GM10847 (cell line): ENCODE measurements around the gene LGALS1.

Source experiments
- POLR2A ChIP-seq: IDR thresholded peaks from 2 replicates; pipeline ENCODE4 v1.6.1; 2011; ENCODE audit not compliant: insufficient read length; ENCODE audit errors: extremely low read depth

LGALS1 gene

DNA sequence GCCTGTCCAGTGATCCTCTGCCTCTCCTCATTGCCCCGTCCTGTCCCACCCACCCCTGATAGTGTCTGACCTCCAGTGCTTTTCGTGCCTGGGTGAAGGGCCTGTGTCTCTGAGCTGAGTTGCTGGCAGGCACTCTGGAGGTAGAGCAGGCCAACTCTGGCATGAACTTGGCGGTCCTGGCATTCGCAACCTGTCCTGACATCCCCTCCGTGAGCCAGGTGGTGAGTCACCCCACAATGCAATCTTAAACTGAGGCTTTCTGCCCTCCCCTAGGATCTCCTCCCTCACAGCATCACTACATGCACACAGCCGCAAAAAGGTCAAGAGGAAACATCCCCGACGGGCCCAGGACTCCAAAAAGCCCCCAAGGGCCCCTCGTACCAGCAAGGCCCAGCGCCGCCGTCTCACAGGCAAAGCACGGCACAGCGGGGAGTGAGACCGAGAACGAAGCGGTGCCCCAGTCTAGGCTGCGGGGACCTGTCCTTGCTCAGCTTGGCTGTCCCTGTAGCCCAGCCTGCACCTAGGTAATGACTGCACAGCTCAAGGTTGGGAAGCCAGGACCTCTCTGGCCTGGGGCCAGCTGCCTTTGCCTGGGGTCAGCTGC lies 15.6 kb downstream of the LGALS1 start:
- TF ChIP-seq POLR2A: no peak

GRCh38 chr22:37692627-37693285 lies 17.3 kb downstream of the LGALS1 start:
- TF ChIP-seq POLR2A: no peak

DNA sequence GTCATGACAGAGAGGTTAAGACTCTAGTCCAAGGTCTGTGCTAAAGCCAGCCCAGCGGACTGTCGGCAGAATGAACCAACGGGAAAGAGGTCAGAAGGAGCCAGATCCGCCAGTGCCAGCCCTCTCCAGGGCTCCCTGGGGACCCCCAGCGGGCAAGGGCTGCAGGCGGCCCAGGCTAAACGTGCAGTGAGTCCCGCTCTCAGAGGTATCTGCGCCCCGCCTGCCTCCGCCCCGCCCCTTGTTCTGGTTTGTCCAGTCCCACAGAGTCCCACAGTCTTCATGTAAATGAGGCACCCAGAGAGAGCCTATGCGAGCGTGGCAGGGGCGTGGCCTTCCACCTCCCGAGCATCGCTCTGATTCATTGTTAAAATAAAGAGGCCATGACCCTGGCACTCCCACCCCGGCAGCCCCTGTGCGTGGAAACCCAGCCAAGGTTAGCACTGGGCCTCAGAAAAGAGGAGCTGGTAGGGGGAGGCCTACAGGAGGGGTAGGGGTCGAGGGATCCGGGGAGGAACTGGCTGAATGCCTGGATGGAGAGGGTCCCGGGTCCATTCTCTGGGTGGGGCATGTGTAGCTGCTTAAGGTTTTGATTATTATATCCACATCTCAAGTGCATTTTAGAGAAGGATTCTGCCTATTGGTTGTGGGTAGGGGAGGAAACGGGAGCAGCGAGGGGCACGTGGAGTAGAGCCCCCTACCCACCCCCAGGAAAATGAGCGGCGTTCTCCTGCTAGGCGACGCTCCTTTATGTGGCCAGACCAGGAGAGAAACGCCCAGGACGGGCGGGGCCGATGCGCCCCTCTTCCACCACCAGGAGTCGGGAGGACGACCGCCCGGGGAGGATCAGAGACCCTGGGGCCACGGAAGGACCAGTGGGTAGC lies 21.5 kb downstream of the LGALS1 start, which contains the start of gene TRIOBP:
TRIOBP (plus strand) TSS at position 392 of the 881 bp plus-strand sequence. CDS start 4,318 bp downstream, outside the sequence.
- TF ChIP-seq POLR2A: no peak

DNA sequence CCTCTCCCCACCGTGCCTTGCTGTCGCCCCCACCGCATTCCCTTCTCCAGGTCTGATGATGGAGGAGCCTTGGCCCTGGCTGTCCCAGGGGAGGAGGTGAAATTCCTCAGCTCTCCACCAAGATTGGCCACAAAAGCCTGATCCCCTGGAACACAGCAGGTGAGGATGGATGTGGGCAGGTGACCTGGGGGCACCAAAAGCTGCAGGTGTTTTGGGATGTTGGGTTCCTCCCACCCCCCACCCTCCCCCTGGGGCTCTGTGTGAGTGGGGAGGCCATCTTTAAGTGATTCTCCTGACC lies 22.1 kb downstream of the LGALS1 start:
- no peak for TF ChIP-seq POLR2A

- no peak for TF ChIP-seq POLR2A
Observed at GRCh38 chr22:37701141-37701786, 25.8 kb downstream of the LGALS1 start.

DNA sequence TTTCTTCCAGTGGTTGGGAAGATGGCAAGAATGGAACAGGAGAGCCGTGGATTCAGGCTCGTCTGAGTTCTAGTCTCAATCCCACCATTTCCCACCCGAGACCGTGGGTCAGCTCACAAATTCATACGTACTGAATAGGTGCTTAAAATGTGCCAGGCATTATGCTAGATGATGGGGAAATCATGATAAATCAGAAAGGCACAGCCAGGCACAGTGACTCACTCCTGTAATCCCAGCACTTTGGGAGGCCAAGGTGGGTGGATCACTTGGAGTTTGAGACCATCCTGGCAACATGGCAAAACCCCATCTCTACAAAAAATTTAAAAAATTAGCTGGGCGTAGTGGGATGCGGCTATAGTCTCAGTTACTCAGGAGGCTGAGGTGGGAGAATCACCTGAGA lies 28.5 kb downstream of the LGALS1 start:
- TF ChIP-seq POLR2A: no peak

GRCh38 chr22:37704645-37705044 lies 29.2 kb downstream of the LGALS1 start:
- TF ChIP-seq POLR2A: no peak

GRCh38 chr22:37705205-37705604 lies 29.8 kb downstream of the LGALS1 start:
- TF ChIP-seq POLR2A: no peak

GRCh38 chr22:37708580-37709444 lies 33.4 kb downstream of the LGALS1 start:
- no peak for TF ChIP-seq POLR2A

GRCh38 chr22:37709445-37709765 lies 34.0 kb downstream of the LGALS1 start:
- TF ChIP-seq POLR2A: no peak

GRCh38 chr22:37710675-37711074 lies 35.2 kb downstream of the LGALS1 start:
- no peak for TF ChIP-seq POLR2A

GRCh38 chr22:37711490-37711889 lies 36.1 kb downstream of the LGALS1 start:
- TF ChIP-seq POLR2A: no peak

DNA sequence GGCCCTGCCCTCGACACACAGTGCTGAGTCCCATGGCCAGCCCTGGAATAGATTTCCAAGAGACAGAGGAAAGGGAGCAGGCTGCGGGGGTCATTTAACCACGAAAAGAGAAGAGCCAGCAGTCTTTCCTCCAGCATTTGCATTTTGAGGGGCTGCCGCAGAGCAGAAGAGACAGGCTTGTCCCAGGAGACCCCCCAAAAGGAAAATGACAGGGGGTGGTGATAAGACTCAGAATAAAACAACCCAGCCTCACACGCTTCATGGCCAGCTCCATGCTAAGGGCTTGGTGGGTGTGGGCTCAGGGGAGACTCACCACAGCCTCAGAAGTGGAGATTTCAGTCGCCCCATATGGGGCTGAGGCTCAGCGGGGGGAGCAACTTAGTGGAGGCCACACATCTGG lies 38.3 kb downstream of the LGALS1 start:
- no peak for TF ChIP-seq POLR2A

DNA sequence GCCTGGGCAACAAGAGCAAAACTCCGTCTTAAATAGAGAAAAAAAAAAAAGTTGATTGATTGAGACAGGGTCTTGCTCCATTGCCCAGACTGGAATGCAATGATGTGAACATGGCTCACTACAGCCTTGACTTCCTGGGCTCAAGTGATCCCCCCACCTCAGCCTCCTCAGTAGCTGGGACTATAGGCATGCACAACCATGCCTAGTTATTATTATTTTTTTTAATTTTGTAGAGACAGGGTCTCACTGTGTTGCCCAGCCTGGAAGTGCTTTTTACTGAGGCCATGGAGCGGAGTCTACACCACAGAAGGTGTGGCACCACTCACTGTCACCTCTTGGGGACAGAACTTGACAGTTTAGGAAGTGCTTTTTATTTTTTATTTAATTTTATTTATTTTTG lies 39.2 kb downstream of the LGALS1 start:
- TF ChIP-seq POLR2A: no peak

DNA sequence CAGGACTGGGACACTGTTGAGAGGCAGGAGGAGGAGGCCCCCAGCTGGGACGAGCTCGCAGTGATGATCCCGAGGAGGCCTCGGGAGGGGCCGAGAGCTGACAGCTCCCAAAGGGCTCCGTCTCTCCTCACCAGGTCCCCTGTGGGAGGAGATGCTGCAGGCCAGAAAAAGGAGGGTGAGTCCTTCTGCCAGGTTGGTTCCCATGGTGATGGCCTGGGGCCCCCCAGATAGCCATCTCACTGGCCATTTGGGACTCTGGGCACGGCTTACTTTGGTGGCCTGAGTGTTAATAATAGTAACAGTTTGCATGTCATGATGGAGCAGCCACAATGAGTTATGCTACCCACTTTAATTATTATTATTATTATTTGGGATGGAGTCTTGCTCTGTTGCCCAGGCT lies 40.3 kb downstream of the LGALS1 start:
- TF ChIP-seq POLR2A: no peak
